Tibial nerve (tissue), 4 donors: ENCODE data around the gene ATAD1. TPM values are rescaled to one million over a fixed set of nuclear protein-coding genes. Genes with fewer than 3 reads are reported as not detected.

ENCODE experiments used
- DNase-seq, 2 donors: peaks; one replicate each; pipeline ENCODE4 v3.0.0-alpha.2; 2019; ENCODE audit warnings: low spot score in 2 of 2
- H3K27ac ChIP-seq, 4 donors: fragments of 200-600 bp; sonication (generic) in 3 of 4; one replicate each; pipeline ENCODE4 v1.5.1; 2017 to 2019; ENCODE audit warnings: mild to moderate bottlenecking in 1 of 4
- H3K27me3 ChIP-seq, 2 donors: fragments of 200-600 bp; sonication (generic) in 1 of 2; one replicate each; pipeline versions ENCODE4 v1.5.1 to v1.6.0; 2017 to 2019
- H3K36me3 ChIP-seq, 3 donors: fragments of 200-600 bp; sonication (generic); one replicate each; pipeline ENCODE4 v1.5.1; 2018 to 2019
- H3K4me1 ChIP-seq, 4 donors: fragments of 200-600 bp; sonication (generic) in 3 of 4; one replicate each; pipeline ENCODE4 v1.5.1; 2017 to 2019
- H3K4me3 ChIP-seq, 4 donors: fragments of 200-600 bp; sonication (generic) in 3 of 4; one replicate each; pipeline ENCODE4 v1.5.1; 2017 to 2019; ENCODE audit warnings: mild to moderate bottlenecking in 1 of 4, moderate library complexity in 1 of 4
- H3K9me3 ChIP-seq, 4 donors: fragments of 200-600 bp; sonication (generic) in 3 of 4; one replicate each; pipeline ENCODE4 v1.5.1; 2017 to 2019
- CTCF ChIP-seq, 5 experiments: fragments of 200-600 bp in 3 of 5; fragments of 450-650 bp in 2 of 5; sonication (generic) in 3 of 5; IDR thresholded peaks; one replicate each; pipeline ENCODE4 v1.5.1; 2016 to 2019; ENCODE audit warnings: antibody characterized with exemption in 5 of 5, mild to moderate bottlenecking in 3 of 5, moderate library complexity in 2 of 5
- EP300 ChIP-seq, 2 donors: sonication (generic); formaldehyde crosslinking; IDR thresholded peaks; one replicate each; pipeline ENCODE4 v1.6.1; 2017; ENCODE audit warnings: antibody characterized with exemption in 2 of 2, mild to moderate bottlenecking in 1 of 2
- POLR2A ChIP-seq, 2 donors: fragments of 450-650 bp; IDR thresholded peaks; one replicate each; pipeline ENCODE4 v1.6.1; 2017; ENCODE audit warnings: antibody characterized with exemption in 2 of 2, mild to moderate bottlenecking in 2 of 2, moderate library complexity in 2 of 2
- WGBS, 2 donors: methylation state at CpG; one replicate each; pipeline ENCODE4 v1.1.5; 2018; 5-methylcytosine and 5-hydroxymethylcytosine counted together
- small RNA-seq: library from RNA; depleted of rRNA; stranded (forward); fragments of <200 nt; gene quantifications from one replicate; pipeline ENCODE3, GENCODE V24; 2016
- total RNA-seq, 4 donors: library from RNA; depleted of rRNA; stranded (reverse); fragments of >200 nt; gene quantifications; one replicate each; pipeline ENCODE4 v1.1.0, GENCODE V29; 2016

Gene ATAD1
- total RNA-seq, 4 donors from 2014 or later = 21.8 to 45.9 (median 26.9) TPM

GRCh38 chr10:87702973-87703294 lies 115.1 kb downstream of the ATAD1 start:
- no peak for TF ChIP-seq EP300 (IDR thresholded peaks at IDR 0.05)
- no peaks in the 10 kb centered on the region for H3K4me1 ChIP-seq
- no peaks in the 10 kb centered on the region for H3K36me3 ChIP-seq
- WGBS, 2 donors = 89 to 95% methylated on average over 4 of the region's 4 CpGs
- no peaks in the 10 kb centered on the region for H3K9me3 ChIP-seq
- no peak overlapping the region for H3K4me3 ChIP-seq
- H3K27ac ChIP-seq = no peak overlapping the region
- DNase-seq = no peak
- H3K27me3 ChIP-seq = no peaks in the 10 kb centered on the region

GRCh38 chr10:87702260-87702972 lies 115.6 kb downstream of the ATAD1 start:
- Histone ChIP-seq H3K4me3 (no peak overlapping the region), H3K27me3 (no peaks in the 10 kb centered on the region), H3K36me3 (no peaks in the 10 kb centered on the region), H3K9me3 (no peaks in the 10 kb centered on the region), H3K4me1 (no peaks in the 10 kb centered on the region), H3K27ac (no peak overlapping the region)
- TF ChIP-seq CTCF (IDR thresholded peaks at IDR 0.05) (no peak), EP300 (IDR thresholded peaks at IDR 0.05) (no peak), POLR2A (IDR thresholded peaks at IDR 0.05) (no peak)
- 83 to 85% methylated on average over 9 of the region's 9 CpGs for WGBS, 2 donors
- no peak for DNase-seq

Small RNAs within 50 kb of the gene (small RNA-seq; reads per million reads assigned to genes)
- not detected for gene RN7SL78P

Other genes with a start within 250 kb of the ATAD1 start
- gene PAPSS2, start 158.3 kb downstream of the ATAD1 start, total RNA-seq = 10 to 100 TPM; 11.6 to 32.8 (median 19.8) TPM
- gene KLLN, start 45.3 kb upstream of the ATAD1 start, total RNA-seq = 1 to 10 TPM in 2 of 4 donors, under 1 TPM in 2; 0.78 to 2.2 (median 1.3) TPM
- 100 to 1,000 TPM; 143 to 224 (median 171) TPM for gene PTEN, start 45.4 kb upstream of the ATAD1 start, total RNA-seq